Measurements from ENCODE around the gene CYP3A4.

Gene CYP3A4

DNA sequence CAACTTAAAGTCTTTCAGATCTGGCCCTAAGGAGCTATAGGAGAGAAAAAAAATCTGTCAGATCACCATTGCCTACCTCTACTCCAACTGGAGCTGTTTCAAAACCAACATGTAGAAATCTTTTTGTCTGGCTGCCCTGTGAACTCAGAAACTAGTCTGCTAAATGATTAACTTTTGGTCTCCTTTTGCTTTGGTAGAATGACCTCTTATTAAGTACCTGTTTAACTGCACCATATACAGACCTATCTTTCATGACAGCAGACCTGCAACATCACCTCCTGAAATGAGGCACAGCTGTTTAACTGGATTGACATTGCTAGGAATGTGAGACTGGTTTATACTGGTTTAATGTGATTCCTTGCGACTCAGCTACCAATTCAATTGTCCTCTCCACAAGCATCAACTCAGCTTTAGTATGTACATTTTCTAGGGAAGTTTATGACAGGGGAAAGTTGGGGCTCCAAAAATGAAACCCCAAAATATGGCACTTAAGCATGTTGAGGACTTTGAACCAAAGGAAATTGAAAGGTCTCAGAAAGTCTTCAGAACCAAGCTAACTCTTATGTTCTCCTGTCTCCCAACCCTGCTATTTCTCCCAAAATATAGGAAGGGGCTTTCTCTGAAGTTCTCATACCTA is 45.7 kb upstream of the CYP3A4 start (continued):
- TF ChIP-seq ZNF19 (tag by site-specific recombination; IDR thresholded peaks at IDR 0.05; ENCODE audit: low read depth) (no peak), BCL11A (tag by site-specific recombination; IDR thresholded peaks at IDR 0.05; ENCODE audit: low read depth) (no peak), ZNF521 (tag by site-specific recombination; IDR thresholded peaks at IDR 0.05) (no peak), PRDM2 (tag by site-specific recombination; IDR thresholded peaks at IDR 0.05; ENCODE audit: borderline replicate concordance) (no peak), SALL2 (tag by site-specific recombination; IDR thresholded peaks at IDR 0.05; ENCODE audit: borderline replicate concordance) (no peak), ZNF610 (tag by site-specific recombination; IDR thresholded peaks at IDR 0.05; ENCODE audit: borderline replicate concordance) (no peak), ZIC2 (tag by site-specific recombination; IDR thresholded peaks at IDR 0.05) (no peak)
- TF ChIP-seq, protein P1, sequence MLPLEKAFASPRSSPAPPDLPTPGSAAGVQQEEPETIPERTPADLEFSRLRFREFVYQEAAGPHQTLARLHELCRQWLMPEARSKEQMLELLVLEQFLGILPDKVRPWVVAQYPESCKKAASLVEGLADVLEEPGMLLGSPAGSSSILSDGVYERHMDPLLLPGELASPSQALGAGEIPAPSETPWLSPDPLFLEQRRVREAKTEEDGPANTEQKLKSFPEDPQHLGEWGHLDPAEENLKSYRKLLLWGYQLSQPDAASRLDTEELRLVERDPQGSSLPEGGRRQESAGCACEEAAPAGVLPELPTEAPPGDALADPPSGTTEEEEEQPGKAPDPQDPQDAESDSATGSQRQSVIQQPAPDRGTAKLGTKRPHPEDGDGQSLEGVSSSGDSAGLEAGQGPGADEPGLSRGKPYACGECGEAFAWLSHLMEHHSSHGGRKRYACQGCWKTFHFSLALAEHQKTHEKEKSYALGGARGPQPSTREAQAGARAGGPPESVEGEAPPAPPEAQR (tag by site-specific recombination; IDR thresholded peaks at IDR 0.05): no peak
- TF ChIP-seq, protein P2, sequence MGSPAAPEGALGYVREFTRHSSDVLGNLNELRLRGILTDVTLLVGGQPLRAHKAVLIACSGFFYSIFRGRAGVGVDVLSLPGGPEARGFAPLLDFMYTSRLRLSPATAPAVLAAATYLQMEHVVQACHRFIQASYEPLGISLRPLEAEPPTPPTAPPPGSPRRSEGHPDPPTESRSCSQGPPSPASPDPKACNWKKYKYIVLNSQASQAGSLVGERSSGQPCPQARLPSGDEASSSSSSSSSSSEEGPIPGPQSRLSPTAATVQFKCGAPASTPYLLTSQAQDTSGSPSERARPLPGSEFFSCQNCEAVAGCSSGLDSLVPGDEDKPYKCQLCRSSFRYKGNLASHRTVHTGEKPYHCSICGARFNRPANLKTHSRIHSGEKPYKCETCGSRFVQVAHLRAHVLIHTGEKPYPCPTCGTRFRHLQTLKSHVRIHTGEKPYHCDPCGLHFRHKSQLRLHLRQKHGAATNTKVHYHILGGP (tag by site-specific recombination; IDR thresholded peaks at IDR 0.05): no peak
- TF ChIP-seq, protein P3, sequence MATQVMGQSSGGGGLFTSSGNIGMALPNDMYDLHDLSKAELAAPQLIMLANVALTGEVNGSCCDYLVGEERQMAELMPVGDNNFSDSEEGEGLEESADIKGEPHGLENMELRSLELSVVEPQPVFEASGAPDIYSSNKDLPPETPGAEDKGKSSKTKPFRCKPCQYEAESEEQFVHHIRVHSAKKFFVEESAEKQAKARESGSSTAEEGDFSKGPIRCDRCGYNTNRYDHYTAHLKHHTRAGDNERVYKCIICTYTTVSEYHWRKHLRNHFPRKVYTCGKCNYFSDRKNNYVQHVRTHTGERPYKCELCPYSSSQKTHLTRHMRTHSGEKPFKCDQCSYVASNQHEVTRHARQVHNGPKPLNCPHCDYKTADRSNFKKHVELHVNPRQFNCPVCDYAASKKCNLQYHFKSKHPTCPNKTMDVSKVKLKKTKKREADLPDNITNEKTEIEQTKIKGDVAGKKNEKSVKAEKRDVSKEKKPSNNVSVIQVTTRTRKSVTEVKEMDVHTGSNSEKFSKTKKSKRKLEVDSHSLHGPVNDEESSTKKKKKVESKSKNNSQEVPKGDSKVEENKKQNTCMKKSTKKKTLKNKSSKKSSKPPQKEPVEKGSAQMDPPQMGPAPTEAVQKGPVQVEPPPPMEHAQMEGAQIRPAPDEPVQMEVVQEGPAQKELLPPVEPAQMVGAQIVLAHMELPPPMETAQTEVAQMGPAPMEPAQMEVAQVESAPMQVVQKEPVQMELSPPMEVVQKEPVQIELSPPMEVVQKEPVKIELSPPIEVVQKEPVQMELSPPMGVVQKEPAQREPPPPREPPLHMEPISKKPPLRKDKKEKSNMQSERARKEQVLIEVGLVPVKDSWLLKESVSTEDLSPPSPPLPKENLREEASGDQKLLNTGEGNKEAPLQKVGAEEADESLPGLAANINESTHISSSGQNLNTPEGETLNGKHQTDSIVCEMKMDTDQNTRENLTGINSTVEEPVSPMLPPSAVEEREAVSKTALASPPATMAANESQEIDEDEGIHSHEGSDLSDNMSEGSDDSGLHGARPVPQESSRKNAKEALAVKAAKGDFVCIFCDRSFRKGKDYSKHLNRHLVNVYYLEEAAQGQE (tag by site-specific recombination; IDR thresholded peaks at IDR 0.05): no peak

DNA sequence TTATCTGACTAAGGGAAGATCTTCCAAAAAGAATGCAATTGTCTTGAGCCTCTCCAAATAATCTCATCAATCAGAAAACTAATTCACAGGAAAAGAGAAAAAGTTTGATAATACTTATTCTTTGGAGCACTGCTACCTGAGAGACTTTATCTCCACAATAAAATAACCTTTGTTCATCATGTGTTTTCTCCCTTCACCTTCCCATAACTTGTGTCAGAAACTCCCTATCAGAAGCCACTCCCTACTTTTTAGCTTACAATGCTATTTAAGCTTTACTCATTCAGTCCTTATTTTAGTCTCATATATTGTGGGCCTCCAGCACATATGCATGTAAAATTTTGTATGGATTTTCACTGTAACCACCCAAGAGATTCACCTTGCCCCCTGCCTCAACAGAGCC is 44.8 kb upstream of the CYP3A4 start:
- no peak overlapping the region for H3K27ac ChIP-seq (ENCODE audit: extremely low read depth, low read depth, low read length)
- no peak overlapping the region for H3K4me3 ChIP-seq (ENCODE audit: low read depth, low read length)
- no peaks in the 10 kb centered on the region for H3K36me3 ChIP-seq (ENCODE audit: control insufficient read depth in 2 of 2, insufficient read depth in 1 of 2, low read length in 2 of 2)
- no peaks in the 10 kb centered on the region for H3K4me1 ChIP-seq (ENCODE audit: control insufficient read depth, insufficient read depth, low read length)
- TF ChIP-seq ZNF335 (tag by site-specific recombination; conservative IDR thresholded peaks at IDR 0.05): no peak
- TF ChIP-seq ZNF664 (tag by site-specific recombination; IDR thresholded peaks at IDR 0.05): no peak
- TF ChIP-seq KLF10 (tag by site-specific recombination; IDR thresholded peaks at IDR 0.05): no peak
- no peak for TF ChIP-seq HOXC10 (CRISPR knock-in tag; IDR thresholded peaks at IDR 0.05)
- TF ChIP-seq ZNF660 (tag by site-specific recombination; IDR thresholded peaks at IDR 0.05): no peak
- no peak for TF ChIP-seq ZNF174 (tag by site-specific recombination; IDR thresholded peaks at IDR 0.05)
- ChIA-PET CTCF (interaction anchor here (0.5 to 1.4 kb wide), 2 partner anchors 9 to 187 kb away, joined by 3 to 5 read pairs; no protein-coding TSS in a partner anchor), POLR2A (no interaction called here)
- no peaks in the 10 kb centered on the region for H3K9me3 ChIP-seq (ENCODE audit: control insufficient read depth, insufficient read depth, low read depth, low read length)

Data from HEK293 (cell line).